Vagina (tissue), 2 donors: ENCODE results near the gene RANBP17.

ENCODE experiments used
- CTCF ChIP-seq, 3 experiments: fragments of 450-650 bp in 2 of 3; fragments of 200-600 bp in 1 of 3; sonication (generic) in 1 of 3; IDR thresholded peaks; one replicate each; pipeline ENCODE4 v1.5.1; 2017 to 2019; ENCODE audit warnings: antibody characterized with exemption in 3 of 3, mild to moderate bottlenecking in 2 of 3, moderate library complexity in 2 of 3
- POLR2A ChIP-seq, 2 donors: fragments of 450-650 bp; IDR thresholded peaks; one replicate each; pipeline ENCODE4 v1.6.1; 2017; ENCODE audit warnings: antibody characterized with exemption in 2 of 2, mild to moderate bottlenecking in 2 of 2, moderate library complexity in 2 of 2
- POLR2AphosphoS5 ChIP-seq, 2 donors: sonication (generic); formaldehyde crosslinking; IDR thresholded peaks; one replicate each; pipeline ENCODE4 v1.9.0; 2017; ENCODE audit warnings: antibody characterized with exemption in 2 of 2, mild to moderate bottlenecking in 2 of 2, low read depth in 1 of 2; ENCODE audit not compliant: insufficient read depth in 1 of 2

- TF ChIP-seq POLR2AphosphoS5 (IDR thresholded peaks at IDR 0.05; ENCODE audit: insufficient read depth in 1 of 2, low read depth in 1 of 2) (no peak), POLR2A (IDR thresholded peaks at IDR 0.05) (no peak), CTCF (IDR thresholded peaks at IDR 0.05) (no peak)
These were observed 339.5 kb downstream of the RANBP17 start for GRCh38 chr5:171201310-171201709.
